Hematopoietic multipotent progenitor cell treated with erythropoietin and hydrocortisone succinate and interleukin-3 and kit ligand, for 17 days (in vitro differentiated cells): ENCODE measurements around the gene IKZF4.

Source experiments
- DNase-seq: peaks from one replicate; pipeline ENCODE4 v3.0.0-alpha.2; 2015; ENCODE audit warnings: low spot score

IKZF4 gene

DNA sequence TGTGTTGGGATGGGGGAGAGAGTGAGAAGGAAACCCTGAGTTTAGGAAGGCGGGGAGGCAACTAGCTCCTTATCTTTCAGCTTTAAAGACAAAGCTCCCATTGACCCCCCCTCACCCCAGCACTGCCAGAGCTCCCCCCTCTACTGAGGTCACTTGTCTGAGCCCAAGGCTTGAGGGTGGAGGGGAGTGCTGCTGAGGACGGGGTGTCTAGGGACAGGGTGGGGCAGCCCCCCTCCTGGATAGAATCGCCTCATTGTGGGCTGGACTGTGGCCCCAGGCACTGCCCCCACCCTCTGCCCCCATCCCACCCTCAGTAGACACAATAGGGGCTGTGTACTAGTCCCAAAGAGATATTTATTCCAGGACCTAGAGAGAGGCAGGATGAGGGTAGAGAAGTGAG, 62.1 kb downstream of the IKZF4 start:
- no peak for DNase-seq

DNA sequence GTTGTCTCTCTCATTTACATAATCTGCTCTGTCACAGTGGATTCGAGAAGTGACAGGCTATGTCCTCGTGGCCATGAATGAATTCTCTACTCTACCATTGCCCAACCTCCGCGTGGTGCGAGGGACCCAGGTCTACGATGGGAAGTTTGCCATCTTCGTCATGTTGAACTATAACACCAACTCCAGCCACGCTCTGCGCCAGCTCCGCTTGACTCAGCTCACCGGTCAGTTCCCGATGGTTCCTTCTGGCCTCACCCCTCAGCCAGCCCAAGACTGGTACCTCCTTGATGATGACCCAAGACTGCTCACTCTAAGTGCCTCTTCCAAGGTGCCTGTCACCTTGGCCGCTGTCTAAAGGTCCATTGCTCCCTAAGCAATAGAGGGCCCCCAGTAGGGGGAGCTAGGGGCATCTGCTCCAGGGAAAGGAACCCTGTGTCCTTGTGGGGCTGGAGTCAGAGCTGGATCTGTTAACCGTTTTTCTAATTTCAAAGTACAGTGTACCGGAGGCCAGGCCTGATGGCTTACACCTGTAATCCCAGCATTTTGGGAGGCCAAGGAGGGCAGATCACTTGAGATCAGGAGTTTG, 64.2 kb downstream of the IKZF4 start:
- peak; percentile 55 for DNase-seq

DNA sequence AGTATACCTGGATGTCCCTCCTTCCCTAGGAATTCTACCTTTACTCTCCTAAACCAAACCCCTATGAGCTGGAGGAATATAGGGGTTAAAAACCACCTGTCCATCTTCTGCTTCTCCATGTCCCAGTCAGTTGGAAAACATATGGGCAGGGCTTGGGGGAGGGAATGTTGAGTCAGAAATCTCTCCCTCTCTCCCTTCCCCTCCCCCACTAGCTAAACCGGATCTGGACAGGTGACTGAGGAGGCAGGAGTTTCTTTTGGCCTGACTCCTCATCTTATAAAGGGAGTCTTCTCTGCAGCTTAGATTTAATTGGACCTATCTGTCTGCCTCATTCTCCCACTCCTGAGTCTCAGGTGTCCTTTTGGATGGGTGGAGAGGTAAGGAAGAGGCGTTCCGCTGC, 65.3 kb downstream of the IKZF4 start:
- DNase-seq = no peak

DNA sequence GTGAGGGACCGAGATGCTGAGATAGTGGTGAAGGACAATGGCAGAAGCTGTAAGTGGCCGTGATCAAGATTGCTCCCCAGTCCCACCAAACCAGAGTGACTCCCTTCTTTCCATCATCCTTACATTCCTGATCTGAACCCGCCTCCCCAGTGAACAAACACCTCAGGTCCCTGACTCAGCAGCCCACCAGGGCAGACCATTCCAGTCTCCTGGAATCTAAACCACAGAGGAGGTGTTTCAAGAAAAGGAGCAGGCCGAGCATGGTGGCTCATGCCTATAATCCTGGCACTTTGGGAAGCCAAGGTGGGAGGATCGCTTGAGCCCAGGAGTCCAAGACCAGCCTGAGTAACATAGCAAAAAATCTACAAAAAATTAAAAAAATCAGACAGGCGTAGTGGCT, 65.8 kb downstream of the IKZF4 start:
- DNase-seq = no peak

DNA sequence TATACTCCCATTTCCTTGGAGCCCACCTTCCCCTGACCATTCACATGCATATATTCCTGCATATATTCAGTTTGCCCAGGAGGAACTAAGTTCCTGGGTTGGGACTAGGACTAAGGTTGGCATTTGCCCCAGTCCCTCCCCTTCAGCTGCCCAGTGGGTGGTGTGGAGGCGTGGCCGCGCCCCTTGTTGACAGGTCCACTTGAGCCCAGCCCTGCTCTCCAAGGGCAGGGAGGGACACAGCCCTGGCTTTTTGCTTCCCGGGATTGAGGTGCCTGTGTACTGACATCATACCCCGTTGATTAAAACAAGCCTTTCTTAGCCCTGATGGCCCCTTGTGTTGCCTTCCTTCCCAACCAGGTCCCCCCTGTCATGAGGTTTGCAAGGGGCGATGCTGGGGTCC, 66.4 kb downstream of the IKZF4 start:
- no peak for DNase-seq
